Measurements from ENCODE around the gene ARGLU1.

The ARGLU1 gene

DNA sequence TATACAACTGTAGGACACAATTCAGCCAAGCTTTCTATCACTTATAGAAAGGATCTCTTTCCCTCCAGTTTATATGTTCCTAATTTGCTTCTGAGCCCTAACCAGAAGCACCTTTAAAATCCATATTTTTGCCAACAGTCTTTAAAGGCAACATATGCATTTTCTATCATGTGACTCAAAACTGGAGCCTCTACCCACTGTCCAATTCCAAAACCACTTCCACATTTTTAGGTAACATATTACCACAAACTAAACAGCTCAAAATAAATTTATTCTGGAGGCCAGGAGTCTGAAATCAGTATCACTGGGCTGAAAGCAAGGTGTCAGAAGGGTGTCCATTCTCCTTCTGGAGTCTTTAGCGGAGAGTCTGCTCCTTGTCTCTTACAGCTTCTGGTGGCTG, 16.6 kb downstream of the ARGLU1 start:
- in situ Hi-C loops (cut with HindIII; ENCODE audit: low pct_ligation_motif_present, low sequenced_read_pairs), result no loop called here
- DNase-seq, result no peak
- Histone ChIP-seq H3K36me3 (replicated peaks) (peaks cover 18% of the 10 kb centered on the region), H3K27me3 (replicated peaks) (no peaks in the 10 kb centered on the region), H3K4me3 (ENCODE audit: low read depth, low read length) (no peak overlapping the region), H3K27ac (no peak overlapping the region)
- TF ChIP-seq CTCF (IDR thresholded peaks at IDR 0.05; ENCODE audit: low read depth, low read length, missing control alignments), result no peak

GRCh38 chr13:106550570-106551135, 17.3 kb downstream of the ARGLU1 start:
- no peaks in the 10 kb centered on the region for H3K27me3 ChIP-seq (replicated peaks)
- H3K36me3 ChIP-seq (replicated peaks), result peaks cover 19% of the 10 kb centered on the region
- H3K4me3 ChIP-seq (ENCODE audit: low read depth, low read length), result no peak overlapping the region
- TF ChIP-seq CTCF (IDR thresholded peaks at IDR 0.05; ENCODE audit: low read depth, low read length, missing control alignments), result no peak
- in situ Hi-C loops (cut with HindIII; ENCODE audit: low pct_ligation_motif_present, low sequenced_read_pairs), result no loop called here
- no peak for DNase-seq
- no peak overlapping the region for H3K27ac ChIP-seq

DNA sequence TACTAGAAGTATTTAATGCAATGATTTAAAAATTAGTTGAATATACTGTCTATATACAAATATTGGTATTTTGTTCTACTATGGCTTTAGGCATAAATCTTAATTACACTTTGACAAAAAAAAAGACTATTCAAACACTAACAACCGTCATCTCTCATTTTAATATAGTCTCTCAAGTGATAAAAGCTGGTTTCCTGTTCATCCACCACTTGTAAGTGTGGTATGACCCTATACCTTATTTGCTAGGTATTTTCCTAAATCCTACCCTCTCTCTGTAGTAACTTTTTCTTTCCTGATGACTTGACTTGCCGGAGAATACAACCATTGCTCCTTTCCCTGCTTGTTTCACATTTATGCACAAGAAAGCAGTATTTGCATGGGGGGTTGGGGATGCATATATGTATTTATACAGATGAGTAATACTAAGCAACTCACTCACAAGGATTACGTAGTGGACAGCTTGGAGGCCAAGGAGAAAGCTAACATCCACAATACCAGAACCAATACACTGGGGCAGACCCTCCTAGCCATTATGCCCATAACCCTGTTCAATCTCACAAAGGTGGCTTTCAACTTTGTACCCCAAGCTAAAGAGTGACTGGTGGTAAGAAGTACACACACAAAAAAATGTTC, 19.8 kb downstream of the ARGLU1 start:
- Histone ChIP-seq H3K36me3 (replicated peaks) (peaks cover 11% of the 10 kb centered on the region), H3K4me3 (ENCODE audit: low read depth, low read length) (no peak overlapping the region), H3K27me3 (replicated peaks) (no peaks in the 10 kb centered on the region), H3K27ac (peak overlapping the region; percentile 25)
- DNase-seq, result peak; percentile 78
- in situ Hi-C loops (cut with HindIII; ENCODE audit: low pct_ligation_motif_present, low sequenced_read_pairs), result no loop called here
- TF ChIP-seq CTCF (IDR thresholded peaks at IDR 0.05; ENCODE audit: low read depth, low read length, missing control alignments), result no peak

- TF ChIP-seq CTCF (IDR thresholded peaks at IDR 0.05; ENCODE audit: low read depth, low read length, missing control alignments), result no peak
- peaks cover 12% of the 10 kb centered on the region for H3K36me3 ChIP-seq (replicated peaks)
- no peak for DNase-seq
- H3K4me3 ChIP-seq (ENCODE audit: low read depth, low read length), result no peak overlapping the region
- in situ Hi-C loops (cut with HindIII; ENCODE audit: low pct_ligation_motif_present, low sequenced_read_pairs), result no loop called here
- no peak overlapping the region for H3K27ac ChIP-seq
- H3K27me3 ChIP-seq (replicated peaks), result no peaks in the 10 kb centered on the region
Observed at GRCh38 chr13:106541826-106542225, 26.1 kb downstream of the ARGLU1 start.

DNA sequence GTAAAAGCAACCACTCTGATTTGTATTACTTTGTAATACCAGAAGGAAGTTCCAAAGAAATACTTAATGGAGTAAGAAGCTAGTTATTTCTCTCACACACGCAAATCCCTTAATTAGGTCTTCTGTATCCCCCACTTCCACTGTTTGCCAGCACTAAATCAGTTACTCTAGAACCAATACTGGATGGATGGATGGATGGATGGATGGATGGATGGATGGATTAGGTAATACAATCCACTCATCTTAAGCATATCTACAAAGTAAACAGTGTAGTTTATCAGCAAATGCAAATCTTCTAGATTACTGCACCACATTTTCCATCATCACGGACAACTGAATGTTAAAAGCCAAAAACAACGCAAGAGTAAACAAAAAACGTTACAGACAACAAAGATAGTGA, 27.3 kb downstream of the ARGLU1 start:
- Histone ChIP-seq H3K4me3 (ENCODE audit: low read depth, low read length) (no peak overlapping the region), H3K27ac (no peak overlapping the region), H3K27me3 (replicated peaks) (no peaks in the 10 kb centered on the region), H3K36me3 (replicated peaks) (peaks cover 11% of the 10 kb centered on the region)
- no peak for TF ChIP-seq CTCF (IDR thresholded peaks at IDR 0.05; ENCODE audit: low read depth, low read length, missing control alignments)
- in situ Hi-C loops (cut with HindIII; ENCODE audit: low pct_ligation_motif_present, low sequenced_read_pairs), result no loop called here
- no peak for DNase-seq

DNA sequence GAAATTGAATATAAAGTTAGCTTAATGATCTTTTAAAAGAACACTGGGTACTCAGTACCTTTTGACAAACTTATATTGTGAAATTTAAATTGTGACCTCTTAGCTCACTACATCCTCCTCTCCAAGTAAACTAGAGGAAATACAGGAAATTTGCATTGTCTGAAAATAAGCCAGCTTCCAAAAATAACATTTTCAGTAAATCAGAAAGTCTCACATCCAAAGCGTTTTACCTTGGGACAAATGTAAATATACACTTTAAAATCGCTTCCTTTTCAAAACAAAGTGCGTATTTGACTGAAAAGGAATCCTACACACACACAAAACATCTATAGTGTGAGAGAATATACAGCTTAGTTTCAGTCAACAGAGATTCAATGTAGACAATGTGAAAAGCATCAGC, 30.4 kb downstream of the ARGLU1 start:
- peaks cover 3% of the 10 kb centered on the region for H3K36me3 ChIP-seq (replicated peaks)
- no peak for DNase-seq
- no peak overlapping the region for H3K4me3 ChIP-seq (ENCODE audit: low read depth, low read length)
- no peak overlapping the region for H3K27ac ChIP-seq
- TF ChIP-seq CTCF (IDR thresholded peaks at IDR 0.05; ENCODE audit: low read depth, low read length, missing control alignments), result no peak
- H3K27me3 ChIP-seq (replicated peaks), result no peaks in the 10 kb centered on the region
- in situ Hi-C loops (cut with HindIII; ENCODE audit: low pct_ligation_motif_present, low sequenced_read_pairs), result no loop called here
